Coronary artery (tissue), 2 donors: ENCODE measurements around the gene IMMT.

Experiments used
- DNase-seq: peaks from one replicate; pipeline ENCODE4 v3.0.0-alpha.2; 2017; ENCODE audit warnings: low spot score
- H3K27ac ChIP-seq, 2 donors: fragments of 200-600 bp; sonication (generic); one replicate each; pipeline ENCODE4 v1.5.1; 2016 to 2019
- H3K4me3 ChIP-seq: fragments of 200-600 bp; sonication (generic); 2 replicates; pipeline ENCODE4 v1.5.1; 2016; ENCODE audit warnings: mild to moderate bottlenecking, moderate library complexity
- CTCF ChIP-seq: fragments of 200-600 bp; sonication (generic); IDR thresholded peaks from one replicate; pipeline ENCODE4 v1.5.1; 2019; ENCODE audit warnings: antibody characterized with exemption

IMMT gene

GRCh38 chr2:86105969-86106945, 89.0 kb downstream of the IMMT start, which contains the start of gene PTCD3:
PTCD3 (plus strand) TSS chr2:86106235; CDS start chr2:86106248, 13 bp downstream.
- H3K4me3 ChIP-seq, result peak within 1 kb of the TSS; percentile 87
- peak; percentile 95 for DNase-seq
- no peak for TF ChIP-seq CTCF
- H3K27ac ChIP-seq, result peak within 1 kb of the TSS; percentile 42 to 72

GRCh38 chr2:86105252-86105968, 89.9 kb downstream of the IMMT start, which contains the start of gene POLR1A:
POLR1A (minus strand) TSS chr2:86105886; CDS start chr2:86105776, 110 bp downstream.
- peak within 1 kb of the TSS; percentile 42 to 72 for H3K27ac ChIP-seq
- TF ChIP-seq CTCF, result no peak
- DNase-seq, result peak; percentile 92
- peak within 1 kb of the TSS; percentile 87 for H3K4me3 ChIP-seq

- Histone ChIP-seq H3K4me3 (no peak overlapping the region), H3K27ac (no peak overlapping the region)
- no peak for DNase-seq
- no peak for TF ChIP-seq CTCF
These were observed 93.1 kb downstream of the IMMT start for GRCh38 chr2:86102157-86102556.

GRCh38 chr2:86097913-86098312, 97.3 kb downstream of the IMMT start:
- no peak for DNase-seq
- no peak for TF ChIP-seq CTCF
- H3K4me3 ChIP-seq, result no peak overlapping the region
- H3K27ac ChIP-seq, result no peak overlapping the region

- no peak for TF ChIP-seq CTCF
- no peak for DNase-seq
- no peak overlapping the region for H3K27ac ChIP-seq
These were observed 98.0 kb downstream of the IMMT start for GRCh38 chr2:86097114-86097896.

GRCh38 chr2:86094229-86094628, 101.0 kb downstream of the IMMT start:
- no peak for DNase-seq
- no peak overlapping the region for H3K4me3 ChIP-seq
- H3K27ac ChIP-seq, result no peak overlapping the region
- TF ChIP-seq CTCF, result no peak

More at GRCh38 chr2:86097114-86097896, 98.0 kb downstream of the IMMT start:
- no peak overlapping the region for H3K4me3 ChIP-seq
